GM19025 (cell line): ENCODE data around the gene USH1G.
"Not testable (repeated sequence)": the region's sequence is repeated elsewhere in the genome, so short reads cannot be mapped to it uniquely, and the experiment has no call there.

ENCODE experiments used
- ATAC-seq: cut with Tn5 transposase; IDR thresholded peaks from one replicate; pipeline ENCODE4 v1.9.1; 2021; ENCODE audit warnings: mild to moderate bottlenecking, low read depth, moderate library complexity; ENCODE audit not compliant: unreplicated experiment

The USH1G gene

GRCh38 chr17:74935585-74936469 is 12.8 kb upstream of the USH1G start, which contains the start of gene OTOP3:
Gene OTOP3, plus strand, starts transcription at chr17:74935898. Its CDS starts 24 bp downstream, at chr17:74935922.
- no peak for ATAC-seq

DNA sequence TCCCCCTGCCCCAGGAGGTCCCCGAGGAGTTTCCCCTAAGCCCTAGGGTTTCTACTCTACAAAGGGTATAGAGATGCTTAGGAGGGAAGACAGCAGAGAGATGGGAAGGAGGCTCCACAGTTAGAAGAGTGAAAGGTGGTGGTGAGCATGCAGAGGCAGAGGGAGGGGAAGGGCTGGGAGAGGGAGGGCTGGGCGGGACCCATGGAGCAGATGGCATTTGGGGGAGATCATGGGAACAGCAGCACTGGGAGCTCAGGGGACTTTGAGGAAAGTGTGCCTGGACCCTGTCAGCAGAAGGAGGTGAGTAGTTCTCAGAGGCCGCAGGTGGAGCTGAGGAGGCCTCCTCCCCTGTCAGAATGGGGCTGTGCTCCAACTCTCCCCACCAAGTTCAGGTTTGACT is 12.0 kb upstream of the USH1G start:
- ATAC-seq, result no peak

DNA sequence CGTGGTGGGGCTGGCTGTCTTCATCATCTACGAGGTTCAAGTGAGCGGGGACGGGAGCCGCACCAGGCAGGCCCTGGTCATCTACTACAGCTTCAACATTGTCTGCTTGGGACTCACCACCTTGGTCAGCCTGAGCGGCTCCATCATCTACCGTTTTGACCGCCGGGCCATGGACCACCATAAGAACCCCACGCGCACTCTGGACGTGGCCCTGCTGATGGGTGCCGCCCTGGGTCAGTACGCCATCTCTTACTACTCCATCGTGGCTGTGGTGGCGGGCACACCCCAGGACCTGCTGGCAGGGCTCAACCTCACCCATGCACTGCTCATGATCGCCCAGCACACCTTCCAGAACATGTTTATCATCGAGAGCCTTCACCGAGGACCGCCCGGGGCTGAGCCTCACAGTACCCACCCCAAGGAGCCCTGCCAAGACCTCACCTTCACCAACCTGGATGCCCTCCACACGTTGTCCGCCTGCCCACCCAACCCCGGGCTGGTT is 7.5 kb upstream of the USH1G start:
- ATAC-seq, result no peak

DNA sequence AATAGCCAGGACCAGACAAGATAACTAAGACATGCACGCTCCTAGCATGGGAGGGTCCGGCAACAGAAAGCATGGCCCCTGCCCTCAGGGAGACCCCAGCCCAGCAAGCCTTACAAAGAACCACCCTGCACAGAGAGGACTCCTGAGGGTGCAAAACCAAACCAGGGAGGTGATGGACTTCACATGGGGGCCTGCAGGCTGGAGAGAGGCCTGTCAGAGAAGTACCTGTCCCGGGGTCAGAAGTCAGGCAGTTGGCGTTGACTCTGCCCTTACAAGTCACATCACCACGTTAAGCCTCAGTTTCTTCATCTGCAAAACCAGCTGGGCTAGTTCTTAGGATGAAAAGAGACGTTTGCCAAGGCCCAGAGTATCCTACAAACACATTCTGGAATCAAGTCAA is 5.7 kb upstream of the USH1G start:
- no peak for ATAC-seq

GRCh38 chr17:74925242-74925641 is 2.2 kb upstream of the USH1G start:
- ATAC-seq, result no peak

- ATAC-seq, result no peak
Observed at GRCh38 chr17:74924250-74924948, 1.3 kb upstream of the USH1G start, which contains the start of gene OTOP2. Gene OTOP2, plus strand, starts transcription at chr17:74924273. Its CDS starts 360 bp downstream, at chr17:74924633.

GRCh38 chr17:74923538-74924249 is 639 bp upstream of the USH1G start:
- ATAC-seq, result no peak

DNA sequence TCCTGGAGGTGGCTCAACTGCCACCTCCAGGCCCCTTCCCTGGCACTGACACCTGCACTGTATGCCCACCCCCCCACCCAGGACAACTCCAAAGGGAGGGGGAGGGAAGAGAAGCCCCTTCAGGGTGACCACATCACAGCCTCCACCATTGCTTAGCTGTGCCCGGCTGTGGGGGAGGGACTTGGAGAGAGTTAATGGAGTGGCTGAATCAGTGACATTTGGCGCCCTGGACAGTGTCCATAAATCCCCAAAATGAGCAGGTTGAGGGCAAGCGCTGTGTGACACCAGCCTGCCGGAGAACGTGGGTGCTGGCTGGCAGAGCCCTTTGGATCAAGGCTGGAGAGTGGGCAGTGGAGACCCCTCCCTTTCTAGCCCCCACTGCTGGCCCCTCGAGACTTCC is 883 bp downstream of the USH1G start:
- no peak for ATAC-seq

GRCh38 chr17:74921769-74922168 is 1.3 kb downstream of the USH1G start:
- ATAC-seq, result no peak

DNA sequence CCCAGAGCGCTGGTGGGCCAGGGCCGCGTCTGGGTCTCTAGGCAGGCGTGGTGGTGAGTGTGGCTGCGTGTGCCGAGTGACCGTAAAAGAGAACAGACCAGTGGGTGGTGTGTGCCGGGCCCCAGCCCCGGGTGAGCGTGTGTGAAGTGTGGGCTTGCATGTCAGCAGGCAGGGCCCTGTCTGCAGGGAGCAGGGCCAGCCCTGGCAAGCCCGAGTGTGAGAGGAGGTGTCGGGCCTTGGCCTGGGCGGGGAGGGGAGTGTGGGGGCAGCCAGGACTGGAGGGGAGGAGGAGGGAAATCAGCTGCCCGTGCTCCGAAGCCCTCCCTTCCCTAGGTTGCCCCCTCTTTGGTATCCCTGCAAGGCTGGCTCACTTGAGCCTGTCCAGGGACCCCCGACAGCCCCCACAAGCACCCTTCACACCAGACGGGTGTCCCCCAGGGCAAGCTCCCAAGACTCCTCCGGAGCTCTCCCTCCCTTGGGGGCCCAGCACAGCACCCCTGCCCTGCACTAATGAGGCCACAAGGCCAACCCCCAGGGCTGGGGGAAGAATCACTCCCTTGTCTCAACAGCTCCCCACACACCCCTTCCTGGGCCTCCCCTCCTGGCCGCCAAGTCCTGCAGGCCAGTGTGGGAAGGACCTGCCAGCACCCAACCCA is 1.9 kb downstream of the USH1G start:
- ATAC-seq, result no peak

GRCh38 chr17:74920642-74921025 is 2.4 kb downstream of the USH1G start:
- no peak for ATAC-seq

GRCh38 chr17:74920306-74920620 is 2.8 kb downstream of the USH1G start:
- ATAC-seq, result no peak

DNA sequence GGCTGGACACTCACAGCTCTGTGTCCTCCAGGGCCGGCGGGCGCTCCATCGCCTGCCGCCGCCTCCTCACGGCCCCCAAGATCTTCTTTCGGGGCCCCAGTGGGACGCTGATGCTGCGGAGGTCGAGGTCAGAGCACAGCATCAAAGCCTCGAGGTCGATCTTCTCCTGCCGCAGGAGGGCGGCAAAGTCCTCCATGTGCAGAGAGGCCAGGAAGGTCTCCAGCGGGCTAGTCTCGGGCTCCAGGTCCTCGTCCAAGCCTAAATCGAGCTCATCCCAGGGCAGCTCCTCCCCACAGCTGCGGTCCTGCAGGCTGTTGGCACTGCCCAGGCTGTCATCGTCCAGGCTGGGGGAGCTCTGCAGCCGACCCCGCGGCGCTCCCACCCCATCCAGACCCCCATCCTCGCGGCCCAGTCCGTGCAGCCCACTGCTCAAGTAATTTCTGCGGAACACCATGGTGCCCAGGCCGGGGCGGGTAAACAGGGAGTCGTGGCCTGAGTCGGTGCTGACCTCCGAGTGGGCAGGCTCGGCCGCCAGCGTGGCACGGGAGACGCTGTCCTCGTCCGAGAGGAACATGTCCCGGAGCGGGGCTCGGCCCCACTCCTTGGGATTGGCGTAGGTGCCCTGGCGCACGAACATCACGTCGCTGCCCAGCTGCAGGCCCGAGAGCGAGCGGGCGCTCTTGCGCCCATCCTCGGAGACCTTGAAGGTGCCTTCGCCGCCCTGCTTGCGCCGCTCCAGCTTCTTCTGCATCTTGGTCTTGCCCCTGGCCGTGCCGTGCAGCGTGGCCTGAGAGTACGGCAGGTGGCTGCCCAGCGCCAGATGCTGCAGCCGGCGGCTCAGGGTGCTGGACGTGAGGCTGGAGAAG is 3.4 kb downstream of the USH1G start:
- no peak for ATAC-seq

GRCh38 chr17:74918906-74919305 is 4.1 kb downstream of the USH1G start:
- ATAC-seq, result no peak

GRCh38 chr17:74917430-74917829 is 5.6 kb downstream of the USH1G start:
- ATAC-seq, result no peak

GRCh38 chr17:74916851-74917199 is 6.2 kb downstream of the USH1G start:
- ATAC-seq, result no peak

GRCh38 chr17:74916136-74916850 is 6.8 kb downstream of the USH1G start:
- ATAC-seq, result no peak

- not testable (repeated sequence) for ATAC-seq
Observed at GRCh38 chr17:74911423-74911822, 11.6 kb downstream of the USH1G start.

DNA sequence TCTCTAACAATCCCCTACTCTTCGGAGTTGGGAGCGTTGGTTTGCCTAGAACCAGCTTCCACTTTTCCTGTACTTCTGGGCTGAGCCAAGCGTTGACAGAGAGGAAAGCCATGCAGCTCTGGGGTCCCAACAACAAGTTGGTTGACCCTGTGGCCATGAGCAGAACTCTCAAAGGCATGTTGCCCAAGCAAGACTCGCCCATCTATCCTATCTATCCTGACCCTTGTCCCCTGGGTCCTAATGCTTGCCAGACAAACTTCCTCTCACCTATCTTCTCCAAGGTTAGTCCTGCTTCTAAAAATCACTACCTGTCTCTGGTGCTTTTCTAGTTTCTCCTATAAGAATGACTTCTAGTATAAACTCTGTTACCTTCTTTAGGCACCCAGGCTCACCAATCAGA is 14.0 kb downstream of the USH1G start:
- ATAC-seq, result not testable (repeated sequence)
